Hepatocyte (in vitro differentiated cells): ENCODE measurements around the gene MICOS13.

Experiments used
- EZH2 ChIP-seq: fragments of 200-600 bp; sonication (generic); IDR thresholded peaks from 2 replicates; pipeline ENCODE4 v1.6.1; 2016; ENCODE audit warnings: antibody characterized with exemption, mild to moderate bottlenecking, borderline replicate concordance
- TF ChIP-seq, protein P1 (sequence below): fragments of 200-600 bp; sonication (generic); IDR thresholded peaks from 2 replicates; pipeline ENCODE4 v1.5.1; 2016; ENCODE audit warnings: antibody characterized with exemption, mild to moderate bottlenecking; ENCODE audit not compliant: poor library complexity

GRCh38 chr19:5661483-5661882 is 18.8 kb downstream of the MICOS13 start:
- TF ChIP-seq, protein P1, sequence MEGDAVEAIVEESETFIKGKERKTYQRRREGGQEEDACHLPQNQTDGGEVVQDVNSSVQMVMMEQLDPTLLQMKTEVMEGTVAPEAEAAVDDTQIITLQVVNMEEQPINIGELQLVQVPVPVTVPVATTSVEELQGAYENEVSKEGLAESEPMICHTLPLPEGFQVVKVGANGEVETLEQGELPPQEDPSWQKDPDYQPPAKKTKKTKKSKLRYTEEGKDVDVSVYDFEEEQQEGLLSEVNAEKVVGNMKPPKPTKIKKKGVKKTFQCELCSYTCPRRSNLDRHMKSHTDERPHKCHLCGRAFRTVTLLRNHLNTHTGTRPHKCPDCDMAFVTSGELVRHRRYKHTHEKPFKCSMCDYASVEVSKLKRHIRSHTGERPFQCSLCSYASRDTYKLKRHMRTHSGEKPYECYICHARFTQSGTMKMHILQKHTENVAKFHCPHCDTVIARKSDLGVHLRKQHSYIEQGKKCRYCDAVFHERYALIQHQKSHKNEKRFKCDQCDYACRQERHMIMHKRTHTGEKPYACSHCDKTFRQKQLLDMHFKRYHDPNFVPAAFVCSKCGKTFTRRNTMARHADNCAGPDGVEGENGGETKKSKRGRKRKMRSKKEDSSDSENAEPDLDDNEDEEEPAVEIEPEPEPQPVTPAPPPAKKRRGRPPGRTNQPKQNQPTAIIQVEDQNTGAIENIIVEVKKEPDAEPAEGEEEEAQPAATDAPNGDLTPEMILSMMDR: no peak
- TF ChIP-seq EZH2: no peak
